Cardiac muscle cell (in vitro differentiated cells and primary cell): ENCODE measurements around the gene CFAP47. TPM values are rescaled to one million over a fixed set of nuclear protein-coding genes. Genes with fewer than 3 reads are reported as not detected.
"Not testable (repeated sequence)": the region's sequence is repeated elsewhere in the genome, so short reads cannot be mapped to it uniquely, and the experiment has no call there.

ENCODE experiments used
- DNase-seq, 2 donors: peaks; one replicate each; pipeline versions ENCODE4 v3.0.0 to v3.0.0-alpha.2; 2010 to 2017; ENCODE audit warnings: low read depth in 1 of 2, low spot score in 1 of 2
- H3K27ac ChIP-seq: fragments of 200-600 bp; sonication (generic); 2 replicates; pipeline ENCODE4 v1.5.1; 2016
- H3K27me3 ChIP-seq: fragments of 200-600 bp; sonication (generic); 2 replicates; pipeline ENCODE4 v1.6.0; 2016; ENCODE audit warnings: control low read depth
- H3K36me3 ChIP-seq: fragments of 200-600 bp; sonication (generic); 2 replicates; pipeline ENCODE4 v1.5.1; 2016; ENCODE audit warnings: control low read depth
- H3K4me1 ChIP-seq: fragments of 200-600 bp; sonication (generic); 2 replicates; pipeline ENCODE4 v1.8.1; 2017; ENCODE audit warnings: low read depth, mild to moderate bottlenecking, mixed run types
- H3K4me3 ChIP-seq: fragments of 200-600 bp; sonication (generic); 2 replicates; pipeline ENCODE4 v1.5.1; 2016; ENCODE audit warnings: mild to moderate bottlenecking
- H3K9me3 ChIP-seq: fragments of 200-600 bp; sonication (generic); 2 replicates; pipeline ENCODE4 v1.5.1; 2017; ENCODE audit warnings: low read depth, mild to moderate bottlenecking, control low read depth
- CTCF ChIP-seq: IDR thresholded peaks from 2 replicates; pipeline ENCODE4 v1.5.1; 2012; ENCODE audit warnings: low read depth, mild to moderate bottlenecking, low read length
- polyA plus RNA-seq: library from polyadenylated mRNA; unstranded; fragments of >200 nt; fragmentation: Nextera tagmentation; extraction: Ambion mirVana; gene quantifications from 2 replicates; pipeline ENCODE4 v1.2.1, GENCODE V29; 2016
- total RNA-seq: library from RNA; depleted of rRNA; stranded (reverse); fragments of >200 nt; gene quantifications from 2 replicates; pipeline ENCODE4 v1.2.3, GENCODE V29; 2016

Gene CFAP47
- total and polyA plus RNA-seq, 2 experiments from 2014 or later: 0.66 TPM; not detected in 1

GRCh38 chrX:36198575-36198974, 279.0 kb downstream of the CFAP47 start:
- no peak for TF ChIP-seq CTCF
- Histone ChIP-seq H3K27me3 (no peaks in the 10 kb centered on the region), H3K27ac (no peak overlapping the region), H3K4me3 (no peak overlapping the region), H3K4me1 (no peaks in the 10 kb centered on the region), H3K36me3 (no peaks in the 10 kb centered on the region), H3K9me3 (no peaks in the 10 kb centered on the region)
- no peak for DNase-seq

GRCh38 chrX:36199928-36200327, 280.4 kb downstream of the CFAP47 start:
- Histone ChIP-seq H3K27ac (no peak overlapping the region), H3K4me3 (no peak overlapping the region), H3K27me3 (no peaks in the 10 kb centered on the region), H3K9me3 (no peaks in the 10 kb centered on the region), H3K4me1 (no peaks in the 10 kb centered on the region), H3K36me3 (no peaks in the 10 kb centered on the region)
- TF ChIP-seq CTCF: no peak
- DNase-seq: no peak

DNA sequence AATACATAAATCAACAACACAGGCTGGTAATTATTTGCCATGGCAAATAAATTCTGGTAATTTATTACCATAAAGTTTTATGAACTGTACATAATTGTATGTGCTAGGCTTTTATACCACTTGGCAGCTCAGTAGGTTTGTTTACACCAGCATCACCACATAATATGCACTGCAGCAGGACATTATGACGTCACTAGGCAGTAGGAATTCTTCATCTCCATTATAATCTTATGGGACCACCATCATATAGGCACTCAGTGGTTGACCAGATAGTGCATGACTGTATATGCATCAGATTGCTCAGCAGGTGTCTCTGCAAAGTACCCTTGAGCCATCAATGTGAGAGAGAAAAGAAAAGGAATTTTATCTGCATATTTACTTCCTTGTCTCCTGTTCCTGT, 295.4 kb downstream of the CFAP47 start:
- no peaks in the 10 kb centered on the region for H3K4me1 ChIP-seq
- no peak for TF ChIP-seq CTCF
- no peaks in the 10 kb centered on the region for H3K9me3 ChIP-seq
- no peak overlapping the region for H3K27ac ChIP-seq
- DNase-seq: no peak
- no peaks in the 10 kb centered on the region for H3K27me3 ChIP-seq
- no peak overlapping the region for H3K4me3 ChIP-seq
- no peaks in the 10 kb centered on the region for H3K36me3 ChIP-seq

GRCh38 chrX:36218801-36219200, 299.3 kb downstream of the CFAP47 start:
- Histone ChIP-seq H3K4me3 (no peak overlapping the region), H3K27ac (no peak overlapping the region), H3K4me1 (no peaks in the 10 kb centered on the region), H3K9me3 (no peaks in the 10 kb centered on the region), H3K36me3 (no peaks in the 10 kb centered on the region), H3K27me3 (no peaks in the 10 kb centered on the region)
- TF ChIP-seq CTCF: no peak
- DNase-seq: no peak

GRCh38 chrX:36234840-36235528, 315.4 kb downstream of the CFAP47 start:
- DNase-seq, H3K27me3 ChIP-seq, H3K4me1 ChIP-seq, H3K27ac ChIP-seq, H3K9me3 ChIP-seq, H3K4me3 ChIP-seq, H3K36me3 ChIP-seq: not testable (repeated sequence)

DNA sequence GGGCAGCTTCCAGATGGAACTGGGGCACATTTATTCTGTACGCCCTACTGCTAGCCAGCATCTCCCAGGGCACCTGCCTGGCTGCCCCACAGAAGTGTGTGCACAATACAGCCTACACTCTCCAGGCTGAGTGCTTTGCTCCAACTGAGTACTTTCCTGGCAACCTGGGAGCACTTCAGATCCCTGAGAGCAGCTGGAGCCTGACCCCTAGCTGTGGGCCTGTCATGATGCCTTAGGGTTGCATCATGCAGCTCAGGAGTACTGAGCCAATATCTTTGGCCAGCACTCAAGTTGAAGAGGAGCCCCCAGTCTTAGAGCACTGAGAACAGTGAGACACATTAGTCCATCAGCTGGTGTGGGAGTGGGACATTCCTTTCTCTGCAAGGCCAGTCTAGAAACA, 321.9 kb downstream of the CFAP47 start:
- no peaks in the 10 kb centered on the region for H3K36me3 ChIP-seq
- H3K4me1 ChIP-seq: no peaks in the 10 kb centered on the region
- no peak overlapping the region for H3K27ac ChIP-seq
- H3K4me3 ChIP-seq: no peak overlapping the region
- DNase-seq: no peak
- no peaks in the 10 kb centered on the region for H3K9me3 ChIP-seq
- H3K27me3 ChIP-seq: no peaks in the 10 kb centered on the region
- TF ChIP-seq CTCF: no peak
